Endodermal cell (in vitro differentiated cells): ENCODE data around the gene SH3BP4. TPM values are rescaled to one million over a fixed set of nuclear protein-coding genes. Genes with fewer than 3 reads are reported as not detected.

Experiments
- DNase-seq: peaks from one replicate; pipeline ENCODE4 v3.0.0-alpha.2; 2017
- H3K27ac ChIP-seq: 2 replicates; pipeline ENCODE4 v1.5.1; 2013; ENCODE audit warnings: mild to moderate bottlenecking, low read depth, low read length, moderate library complexity
- H3K27me3 ChIP-seq: 2 replicates; pipeline ENCODE4 v1.6.1; 2013; ENCODE audit warnings: mild to moderate bottlenecking, low read length, moderate library complexity; ENCODE audit not compliant: insufficient read depth, control insufficient read depth, poor library complexity, severe bottlenecking
- H3K36me3 ChIP-seq: 2 replicates; pipeline ENCODE4 v1.7.0; 2013; ENCODE audit warnings: mild to moderate bottlenecking, low read length, moderate library complexity; ENCODE audit not compliant: control insufficient read depth, insufficient read depth
- H3K4me1 ChIP-seq: one replicate; pipeline ENCODE4 v1.7.0; 2013; ENCODE audit warnings: low read length; ENCODE audit not compliant: control insufficient read depth, insufficient read depth
- H3K4me3 ChIP-seq: 2 replicates; pipeline ENCODE4 v1.5.1; 2013; ENCODE audit warnings: mild to moderate bottlenecking, low read length, moderate library complexity
- H3K9ac ChIP-seq: 2 replicates; pipeline ENCODE4 v1.6.1; 2013; ENCODE audit warnings: mild to moderate bottlenecking, low read length, moderate library complexity; ENCODE audit not compliant: poor library complexity, severe bottlenecking; ENCODE audit errors: extremely low read depth
- H3K9me3 ChIP-seq: 2 replicates; pipeline ENCODE4 v1.6.1; 2013; ENCODE audit warnings: mild to moderate bottlenecking, low read length, moderate library complexity; ENCODE audit not compliant: control insufficient read depth
- H3K27ac Mint-ChIP-seq: 2 replicates; pipeline ENCODE4 v1.8.0; 2020; ENCODE audit warnings: mixed read lengths
- H3K27me3 Mint-ChIP-seq: 2 replicates; pipeline ENCODE4 v1.8.0; 2021; ENCODE audit warnings: mild to moderate bottlenecking, mixed read lengths; ENCODE audit not compliant: insufficient read depth
- H3K36me3 Mint-ChIP-seq: 2 replicates; pipeline ENCODE4 v1.8.0; 2020; ENCODE audit warnings: low read depth, mixed read lengths
- H3K4me1 Mint-ChIP-seq: 2 replicates; pipeline ENCODE4 v1.8.0; 2020; ENCODE audit warnings: mixed read lengths
- H3K4me3 Mint-ChIP-seq: 2 replicates; pipeline ENCODE4 v1.8.0; 2020; ENCODE audit warnings: mild to moderate bottlenecking, moderate library complexity, mixed read lengths
- H3K9me3 Mint-ChIP-seq: 2 replicates; pipeline ENCODE4 v1.8.0; 2020; ENCODE audit warnings: mild to moderate bottlenecking, mixed read lengths
- WGBS, 2 experiments: methylation state at CpG; one replicate each; pipeline versions ENCODE4 v1.1.5 to v1.1.7; 2013; ENCODE audit warnings: missing lambda C conversion rate in 2 of 2, mixed read lengths in 1 of 2; ENCODE audit not compliant: insufficient coverage in 1 of 2, insufficient read length in 1 of 2; 5-methylcytosine and 5-hydroxymethylcytosine counted together
- total RNA-seq, 2 donors: library from RNA; stranded (reverse); fragmentation: NEBNext Ultra II Directional in 1 of 2; extraction: Animal tissue kit (Norgen Biotek cat#: 25700) in 1 of 2; gene quantifications; 2 replicates in 1 of 2; 3 replicates in 1 of 2; pipeline ENCODE4 v1.2.1, GENCODE V29; 2021
- TF ChIP-seq, protein P1 (sequence below): fragments of 200-600 bp; sonication (generic); conservative IDR thresholded peaks from 2 replicates; pipeline ENCODE4 v1.5.0; 2021; ENCODE audit warnings: antibody characterized with exemption, mild to moderate bottlenecking

SH3BP4 gene
- total RNA-seq, 2 donors from 2014 or later, result 49.1 to 53.4 TPM

DNA sequence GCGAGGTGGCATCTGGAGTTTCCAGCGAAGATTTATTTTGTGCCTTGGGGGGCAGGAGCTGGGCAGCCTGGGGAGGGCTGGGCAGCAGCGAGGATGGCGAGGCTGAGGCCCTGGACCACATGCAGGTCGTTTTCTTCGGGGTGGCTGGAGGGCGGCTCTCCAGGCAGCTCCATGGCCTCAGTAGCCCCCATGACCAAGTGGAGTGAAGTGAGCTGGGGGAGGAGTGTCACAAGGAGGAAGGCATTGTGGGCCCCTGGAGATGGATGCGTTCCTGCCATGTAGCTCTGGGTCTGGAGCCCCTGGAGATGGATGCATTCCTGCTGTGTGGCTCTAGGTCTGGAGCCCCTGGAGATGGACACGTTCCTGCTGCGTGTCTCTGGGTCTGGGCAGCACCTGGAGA lies 40.4 kb downstream of the SH3BP4 start:
- H3K9me3 ChIP-seq, result no peaks in the 10 kb centered on the region
- H3K27ac Mint-ChIP-seq, result no peak overlapping the region

DNA sequence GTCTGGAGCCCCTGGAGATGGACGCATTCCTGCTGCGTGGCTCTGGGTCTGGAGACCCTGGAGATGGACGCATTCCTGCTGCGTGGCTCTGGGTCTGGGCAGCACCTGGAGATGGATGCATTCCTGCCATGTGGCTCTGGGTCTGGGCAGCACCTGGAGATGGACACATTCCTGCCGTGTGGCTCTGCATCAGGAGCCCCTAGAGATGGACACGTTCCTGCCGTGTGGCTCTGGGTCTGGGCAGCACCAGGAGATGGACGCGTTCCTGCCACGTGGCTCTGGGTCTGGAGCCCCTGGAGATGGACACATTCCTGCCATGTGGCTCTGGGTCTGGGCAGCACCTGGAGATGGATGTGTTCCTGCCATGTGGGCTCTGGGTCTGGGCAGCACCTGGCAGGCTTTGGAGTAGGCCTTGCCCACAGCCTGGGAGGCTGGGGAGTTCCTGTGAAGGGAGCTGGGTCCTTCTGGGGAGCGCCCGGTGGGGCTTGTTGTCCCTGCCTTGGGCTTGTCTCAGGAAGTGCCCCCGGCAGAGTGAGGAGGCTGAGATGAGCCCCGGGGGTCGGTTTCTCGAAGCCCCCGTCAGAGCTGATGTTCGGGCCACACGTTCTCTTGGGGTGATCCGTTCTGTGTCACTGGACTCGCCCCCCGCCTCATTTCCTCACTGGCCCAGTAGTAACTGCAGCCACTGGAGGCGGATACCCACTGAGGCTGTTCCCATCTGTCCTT lies 41.0 kb downstream of the SH3BP4 start:
- Histone ChIP-seq H3K4me1 (peaks cover 34% of the 10 kb centered on the region), H3K9ac (no peak overlapping the region), H3K9me3 (no peaks in the 10 kb centered on the region), H3K4me3 (no peak overlapping the region), H3K27me3 (no peaks in the 10 kb centered on the region), H3K36me3 (peaks cover 25% of the 10 kb centered on the region), H3K27ac (peak overlapping the region; percentile 16)
- Mint-ChIP-seq H3K27ac (no peak overlapping the region), H3K4me3 (no peak overlapping the region), H3K4me1 (peaks cover 42% of the 10 kb centered on the region), H3K9me3 (no peaks in the 10 kb centered on the region), H3K27me3 (no peaks in the 10 kb centered on the region), H3K36me3 (peaks cover 38% of the 10 kb centered on the region)
- 95 to 99% methylated on average over 20 to 23 of the region's 23 CpGs for WGBS, 2 experiments
- DNase-seq, result no peak
- TF ChIP-seq, protein P1, sequence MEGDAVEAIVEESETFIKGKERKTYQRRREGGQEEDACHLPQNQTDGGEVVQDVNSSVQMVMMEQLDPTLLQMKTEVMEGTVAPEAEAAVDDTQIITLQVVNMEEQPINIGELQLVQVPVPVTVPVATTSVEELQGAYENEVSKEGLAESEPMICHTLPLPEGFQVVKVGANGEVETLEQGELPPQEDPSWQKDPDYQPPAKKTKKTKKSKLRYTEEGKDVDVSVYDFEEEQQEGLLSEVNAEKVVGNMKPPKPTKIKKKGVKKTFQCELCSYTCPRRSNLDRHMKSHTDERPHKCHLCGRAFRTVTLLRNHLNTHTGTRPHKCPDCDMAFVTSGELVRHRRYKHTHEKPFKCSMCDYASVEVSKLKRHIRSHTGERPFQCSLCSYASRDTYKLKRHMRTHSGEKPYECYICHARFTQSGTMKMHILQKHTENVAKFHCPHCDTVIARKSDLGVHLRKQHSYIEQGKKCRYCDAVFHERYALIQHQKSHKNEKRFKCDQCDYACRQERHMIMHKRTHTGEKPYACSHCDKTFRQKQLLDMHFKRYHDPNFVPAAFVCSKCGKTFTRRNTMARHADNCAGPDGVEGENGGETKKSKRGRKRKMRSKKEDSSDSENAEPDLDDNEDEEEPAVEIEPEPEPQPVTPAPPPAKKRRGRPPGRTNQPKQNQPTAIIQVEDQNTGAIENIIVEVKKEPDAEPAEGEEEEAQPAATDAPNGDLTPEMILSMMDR, result no peak

More for the DNA sequence above, 40.4 kb downstream of the SH3BP4 start:
- Histone ChIP-seq H3K4me3 (no peak overlapping the region), H3K4me1 (peaks cover 30% of the 10 kb centered on the region), H3K27ac (no peak overlapping the region), H3K36me3 (peaks cover 27% of the 10 kb centered on the region), H3K27me3 (no peaks in the 10 kb centered on the region), H3K9ac (no peak overlapping the region)
- Mint-ChIP-seq H3K36me3 (peaks cover 39% of the 10 kb centered on the region), H3K4me1 (peaks cover 37% of the 10 kb centered on the region), H3K9me3 (no peaks in the 10 kb centered on the region), H3K27me3 (no peaks in the 10 kb centered on the region), H3K4me3 (no peak overlapping the region)
- no peak for DNase-seq
- TF ChIP-seq, protein P1, result no peak
- WGBS, 2 experiments, result 87 to 92% methylated on average over 8 to 10 of the region's 10 CpGs

DNA sequence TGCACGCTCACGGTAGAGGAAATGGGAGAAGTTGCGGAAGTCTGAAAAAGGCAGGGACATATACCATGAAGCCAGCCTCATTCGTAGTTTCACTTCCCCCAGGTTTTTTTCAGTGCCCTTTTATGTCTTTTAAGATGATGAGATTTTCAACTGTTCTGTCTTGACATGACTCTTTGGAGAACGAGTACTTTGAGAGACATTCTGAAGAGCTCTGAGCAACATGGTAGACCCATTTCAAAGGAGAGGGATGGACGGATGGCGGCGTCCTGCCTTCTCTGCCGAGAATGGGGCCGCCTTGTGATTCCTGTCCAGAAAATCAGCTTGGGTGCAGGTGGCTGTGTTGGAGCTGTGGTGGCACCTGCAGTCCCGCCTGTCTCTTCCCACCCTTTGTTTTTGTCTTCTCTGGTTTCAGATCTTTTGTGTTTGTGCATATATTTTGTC lies 41.7 kb downstream of the SH3BP4 start:
- no peaks in the 10 kb centered on the region for H3K27me3 Mint-ChIP-seq
- no peak overlapping the region for H3K4me3 ChIP-seq

More for the DNA sequence above, 41.7 kb downstream of the SH3BP4 start:
- Mint-ChIP-seq H3K27ac (peak overlapping the region; percentile 64), H3K4me1 (peaks cover 47% of the 10 kb centered on the region), H3K4me3 (no peak overlapping the region), H3K9me3 (no peaks in the 10 kb centered on the region), H3K36me3 (peaks cover 39% of the 10 kb centered on the region)
- Histone ChIP-seq H3K36me3 (peaks cover 31% of the 10 kb centered on the region), H3K9ac (no peak overlapping the region), H3K27me3 (no peaks in the 10 kb centered on the region), H3K9me3 (no peaks in the 10 kb centered on the region), H3K4me1 (peaks cover 36% of the 10 kb centered on the region), H3K27ac (peak overlapping the region; percentile 48)
- WGBS, 2 experiments, result 97 to 100% methylated on average over 5 to 11 of the region's 11 CpGs
- no peak for DNase-seq
- TF ChIP-seq, protein P1, result no peak
